NT2/D1 (cell line): ENCODE measurements around the gene DPH6.
"Not testable (repeated sequence)": the region's sequence is repeated elsewhere in the genome, so short reads cannot be mapped to it uniquely, and the experiment has no call there.

Experiments used
- DNase-seq: peaks from one replicate; pipeline ENCODE4 v3.0.0-alpha.2; 2011; ENCODE audit warnings: low read depth, low spot score
- H3K27me3 ChIP-seq: 2 replicates; pipeline ENCODE4 v1.6.0; 2011; ENCODE audit warnings: mild to moderate bottlenecking; ENCODE audit not compliant: insufficient read length, insufficient read depth
- H3K36me3 ChIP-seq: 2 replicates; pipeline ENCODE4 v1.6.1; 2011; ENCODE audit warnings: mild to moderate bottlenecking, low read length, mixed read lengths; ENCODE audit not compliant: insufficient read depth, insufficient read length
- H3K4me1 ChIP-seq: 2 replicates; pipeline ENCODE4 v1.5.1; 2011; ENCODE audit not compliant: insufficient read depth, insufficient read length
- H3K4me3 ChIP-seq: 2 replicates; pipeline ENCODE4 v1.5.1; 2011; ENCODE audit warnings: low read depth; ENCODE audit not compliant: insufficient read length
- H3K9ac ChIP-seq: 2 replicates; pipeline ENCODE4 v1.6.0; 2011; ENCODE audit warnings: low read depth; ENCODE audit not compliant: insufficient read length
- H3K9me3 ChIP-seq: 2 replicates; pipeline ENCODE4 v1.5.1; 2011; ENCODE audit warnings: mild to moderate bottlenecking, low read length; ENCODE audit not compliant: insufficient read depth
- SUZ12 ChIP-seq: IDR thresholded peaks from 2 replicates; pipeline ENCODE4 v1.6.1; 2011; ENCODE audit not compliant: insufficient read length, insufficient read depth; ENCODE audit errors: extremely low read depth
- YY1 ChIP-seq: IDR thresholded peaks from 2 replicates; pipeline ENCODE4 v1.6.1; 2011; ENCODE audit not compliant: insufficient read length, insufficient read depth
- ZNF274 ChIP-seq: IDR thresholded peaks from 2 replicates; pipeline ENCODE4 v1.6.1; 2011; ENCODE audit warnings: mild to moderate bottlenecking, low read depth, low read length

Gene DPH6

GRCh38 chr15:35330048-35330695 is 215.8 kb downstream of the DPH6 start:
- no peak for DNase-seq
- TF ChIP-seq SUZ12 (no peak), ZNF274 (no peak), YY1 (no peak)

GRCh38 chr15:35329521-35329961 is 216.4 kb downstream of the DPH6 start:
- Histone ChIP-seq H3K4me3 (no peak overlapping the region), H3K4me1 (no peaks in the 10 kb centered on the region), H3K9ac (no peak overlapping the region), H3K9me3 (no peaks in the 10 kb centered on the region), H3K27me3 (no peaks in the 10 kb centered on the region), H3K36me3 (no peaks in the 10 kb centered on the region)
- no peak for TF ChIP-seq YY1
- no peak for TF ChIP-seq ZNF274
- no peak for TF ChIP-seq SUZ12
- no peak for DNase-seq

More at GRCh38 chr15:35330048-35330695, 215.8 kb downstream of the DPH6 start:
- Histone ChIP-seq H3K27me3 (no peaks in the 10 kb centered on the region), H3K4me1 (no peaks in the 10 kb centered on the region), H3K36me3 (no peaks in the 10 kb centered on the region), H3K9me3 (no peaks in the 10 kb centered on the region), H3K9ac (no peak overlapping the region), H3K4me3 (no peak overlapping the region)

- H3K9me3 ChIP-seq, H3K4me3 ChIP-seq, DNase-seq, H3K36me3 ChIP-seq, H3K9ac ChIP-seq, H3K4me1 ChIP-seq, H3K27me3 ChIP-seq: not testable (repeated sequence)
These were observed 217.1 kb downstream of the DPH6 start for GRCh38 chr15:35328836-35329235.

GRCh38 chr15:35327789-35328188 is 218.2 kb downstream of the DPH6 start:
- H3K27me3 ChIP-seq, result no peaks in the 10 kb centered on the region
- no peak for TF ChIP-seq YY1
- TF ChIP-seq SUZ12, result no peak
- TF ChIP-seq ZNF274, result no peak
- no peak overlapping the region for H3K4me3 ChIP-seq
- no peak for DNase-seq
- H3K4me1 ChIP-seq, result no peaks in the 10 kb centered on the region
- H3K9ac ChIP-seq, result no peak overlapping the region
- H3K36me3 ChIP-seq, result no peaks in the 10 kb centered on the region
- H3K9me3 ChIP-seq, result no peaks in the 10 kb centered on the region

- Histone ChIP-seq H3K4me1 (no peaks in the 10 kb centered on the region), H3K9ac (no peak overlapping the region), H3K4me3 (no peak overlapping the region), H3K9me3 (no peaks in the 10 kb centered on the region), H3K36me3 (no peaks in the 10 kb centered on the region), H3K27me3 (no peaks in the 10 kb centered on the region)
- TF ChIP-seq SUZ12 (no peak), ZNF274 (no peak), YY1 (no peak)
- DNase-seq, result no peak
These were observed 220.5 kb downstream of the DPH6 start for GRCh38 chr15:35325374-35325941.

GRCh38 chr15:35323141-35323540 is 222.8 kb downstream of the DPH6 start:
- no peaks in the 10 kb centered on the region for H3K9me3 ChIP-seq
- no peaks in the 10 kb centered on the region for H3K4me1 ChIP-seq
- no peaks in the 10 kb centered on the region for H3K27me3 ChIP-seq
- DNase-seq, result no peak
- no peaks in the 10 kb centered on the region for H3K36me3 ChIP-seq
- no peak overlapping the region for H3K4me3 ChIP-seq
- H3K9ac ChIP-seq, result no peak overlapping the region
- TF ChIP-seq SUZ12, result no peak
- TF ChIP-seq ZNF274, result no peak
- no peak for TF ChIP-seq YY1

GRCh38 chr15:35321926-35322325 is 224.0 kb downstream of the DPH6 start:
- no peaks in the 10 kb centered on the region for H3K27me3 ChIP-seq
- H3K4me1 ChIP-seq, result no peaks in the 10 kb centered on the region
- no peaks in the 10 kb centered on the region for H3K9me3 ChIP-seq
- no peak for TF ChIP-seq ZNF274
- no peak for TF ChIP-seq SUZ12
- TF ChIP-seq YY1, result no peak
- DNase-seq, result no peak
- H3K4me3 ChIP-seq, result no peak overlapping the region
- H3K9ac ChIP-seq, result no peak overlapping the region
- no peaks in the 10 kb centered on the region for H3K36me3 ChIP-seq
